Stimulated activated CD8-positive, alpha-beta memory T cell treated with anti-CD3 and anti-CD28 coated beads, Interleukin-7, amount 100 ng/mL, for 1 hour (primary cell): Measurements from ENCODE around the gene FER.
"Not testable (repeated sequence)": the region's sequence is repeated elsewhere in the genome, so short reads cannot be mapped to it uniquely, and the experiment has no call there.

ENCODE experiments used
- DNase-seq, 2 donors: peaks; one replicate each; pipeline ENCODE4 v3.0.0-alpha.2; 2020; ENCODE audit warnings: low read depth in 2 of 2

Gene FER

DNA sequence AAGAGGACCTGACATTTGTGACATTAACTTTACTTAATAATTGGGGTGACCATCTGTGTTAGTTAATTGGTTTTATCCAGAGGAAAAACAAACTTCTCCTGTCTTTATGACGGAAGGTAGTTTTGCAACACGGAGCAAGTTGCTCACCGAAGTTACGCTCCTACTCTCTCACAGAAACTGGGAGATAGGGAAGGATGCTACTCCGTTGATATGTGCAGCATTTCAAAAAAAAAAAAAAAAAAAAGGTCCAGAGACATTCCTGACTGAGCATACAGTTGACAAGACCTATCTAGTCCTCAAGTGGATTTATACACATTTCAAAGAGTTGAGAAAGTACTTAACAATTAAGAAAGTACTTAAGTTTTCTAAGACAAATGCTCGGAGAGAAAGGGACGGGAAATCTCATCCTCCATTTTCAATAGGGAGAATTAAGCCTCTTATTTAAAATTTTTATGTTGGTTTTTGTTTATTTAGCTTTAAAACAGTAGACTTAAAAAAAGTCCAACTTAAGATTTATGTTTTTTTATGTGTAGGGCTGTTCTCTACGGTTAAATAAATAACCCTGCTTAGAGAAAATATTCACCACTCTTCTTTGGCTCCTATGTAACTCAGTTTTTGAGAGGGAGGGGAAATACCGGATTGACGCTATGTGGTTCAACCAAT lies 455 bp upstream of the FER start:
- DNase-seq, result no peak

DNA sequence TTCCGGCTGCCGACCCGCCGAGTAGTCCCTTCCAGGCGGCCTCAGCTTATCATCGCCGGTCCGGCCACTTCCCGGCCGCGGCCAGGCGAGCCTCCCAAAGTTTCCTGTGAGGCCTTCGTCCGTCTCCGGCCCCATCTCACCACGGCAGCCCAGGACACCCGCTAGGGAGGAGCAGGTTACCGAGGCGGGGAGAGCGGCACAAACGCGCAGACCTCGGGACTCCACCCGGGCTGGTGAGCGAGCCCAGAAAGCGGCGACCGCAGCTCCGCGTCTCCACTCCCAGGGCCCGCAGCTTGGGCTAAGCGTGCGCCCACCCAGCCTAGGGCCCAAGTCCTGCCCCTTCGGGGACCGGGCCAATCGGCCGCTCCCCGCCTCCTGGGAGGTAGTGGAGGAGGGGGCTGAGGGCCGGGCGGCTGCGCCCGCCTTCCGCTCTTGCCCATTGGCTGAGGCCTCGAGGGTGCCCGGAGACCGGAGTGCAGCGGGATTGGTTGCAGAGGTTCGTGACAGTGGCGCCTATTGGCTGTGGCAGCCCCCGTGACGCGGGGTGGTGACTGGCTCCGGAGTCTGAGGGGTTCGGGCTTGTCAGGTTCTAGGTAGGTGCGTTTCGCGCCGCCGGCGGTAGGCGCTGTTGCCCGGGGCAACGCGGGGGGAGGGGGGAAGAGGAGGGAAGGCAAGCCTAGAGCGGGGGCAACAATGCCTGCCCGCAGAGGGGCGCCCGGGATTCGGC lies 867 bp downstream of the FER start:
- DNase-seq, result peak; percentile 91 to 94

DNA sequence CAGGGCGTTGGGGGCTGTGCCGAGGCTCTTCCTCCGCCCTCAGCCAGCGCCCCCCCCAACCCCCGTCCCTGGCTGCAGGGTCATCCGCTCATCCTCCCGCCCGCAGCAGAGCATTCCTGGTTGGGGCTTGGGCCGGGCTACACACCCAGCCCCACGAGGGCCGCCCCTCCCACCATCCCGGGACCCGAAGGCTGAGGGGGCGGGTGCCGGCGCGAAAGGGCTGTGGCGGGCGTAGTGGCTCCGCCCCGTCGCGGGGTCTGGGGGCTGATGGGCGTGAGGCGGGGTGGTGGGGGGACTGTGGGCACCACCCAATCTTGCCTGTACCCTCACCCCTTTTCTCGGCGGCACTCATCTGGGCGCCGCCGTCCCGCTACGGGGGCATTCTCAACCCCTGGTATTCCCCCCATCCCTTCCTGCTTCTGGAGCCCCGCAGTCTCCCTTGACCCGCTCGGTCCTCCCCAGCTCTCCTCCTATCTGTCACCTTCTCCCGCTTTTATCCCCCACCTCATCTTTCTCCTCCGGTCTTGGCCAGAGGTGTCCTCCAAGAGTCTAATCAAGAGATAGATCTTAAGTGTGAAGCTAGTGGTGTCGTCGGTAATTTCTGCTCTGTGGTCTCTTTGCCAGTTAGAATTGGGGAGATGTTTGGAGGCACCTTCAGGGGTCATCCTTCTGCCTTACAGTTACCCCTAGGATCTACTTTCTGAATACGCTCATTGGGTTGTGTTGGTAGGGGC lies 1.6 kb downstream of the FER start:
- DNase-seq, result no peak

DNA sequence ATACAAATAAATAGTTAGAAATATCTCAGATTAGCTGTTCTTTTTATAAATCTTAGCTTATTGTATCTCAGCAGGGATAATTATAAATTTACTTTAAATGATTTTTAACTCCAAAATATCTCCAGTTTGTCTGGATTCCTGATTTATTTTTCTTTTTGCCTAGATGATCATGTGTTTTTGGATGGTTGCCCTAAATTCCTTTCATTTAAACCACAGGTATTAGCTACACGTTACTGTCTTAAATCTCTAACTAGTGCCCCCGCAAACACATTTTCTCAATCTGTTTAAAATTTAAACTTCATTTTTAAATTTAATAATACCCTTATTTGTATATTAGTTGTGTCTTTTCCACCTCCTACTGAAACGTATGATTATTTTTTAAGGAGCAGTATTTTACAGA lies 5.6 kb downstream of the FER start:
- DNase-seq, result no peak

DNA sequence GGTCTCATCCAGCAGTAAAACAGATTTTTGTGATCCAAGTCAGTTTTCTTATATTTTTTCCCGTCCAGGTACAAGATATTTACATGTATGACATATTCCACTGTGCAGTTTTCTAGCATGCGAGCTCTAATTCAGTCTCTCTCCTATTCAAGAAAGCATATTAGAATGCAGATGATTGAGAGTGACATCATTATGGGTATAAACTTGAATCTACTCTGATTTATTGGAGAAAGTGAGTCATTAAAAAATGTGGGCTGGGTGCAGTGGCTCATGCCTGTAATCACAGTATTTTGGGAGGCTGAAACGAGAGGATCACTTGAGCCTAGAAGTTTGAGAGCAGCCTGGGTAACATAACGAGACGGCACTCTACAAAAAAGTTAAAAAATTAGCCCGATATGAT lies 6.2 kb downstream of the FER start:
- DNase-seq, result no peak

DNA sequence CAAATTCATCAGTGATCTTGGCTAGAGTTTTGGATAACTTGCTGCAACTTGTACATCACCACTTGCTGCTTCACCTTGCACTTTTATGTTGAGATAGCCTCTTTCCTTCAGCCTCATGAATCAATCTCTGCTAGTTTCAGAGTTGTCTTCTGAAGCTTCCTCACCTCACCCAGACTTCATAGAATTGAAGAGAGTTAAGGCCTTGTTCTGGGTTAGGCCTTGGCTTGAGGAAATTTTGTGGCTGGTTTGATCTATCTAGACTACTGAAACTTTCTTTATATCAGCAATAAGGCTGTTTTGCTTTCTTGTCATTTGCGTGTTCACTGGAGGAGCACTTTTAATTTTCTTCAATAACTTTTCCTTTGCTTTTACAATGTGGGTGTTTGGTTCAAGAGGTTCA lies 12.8 kb downstream of the FER start:
- DNase-seq, result no peak

DNA sequence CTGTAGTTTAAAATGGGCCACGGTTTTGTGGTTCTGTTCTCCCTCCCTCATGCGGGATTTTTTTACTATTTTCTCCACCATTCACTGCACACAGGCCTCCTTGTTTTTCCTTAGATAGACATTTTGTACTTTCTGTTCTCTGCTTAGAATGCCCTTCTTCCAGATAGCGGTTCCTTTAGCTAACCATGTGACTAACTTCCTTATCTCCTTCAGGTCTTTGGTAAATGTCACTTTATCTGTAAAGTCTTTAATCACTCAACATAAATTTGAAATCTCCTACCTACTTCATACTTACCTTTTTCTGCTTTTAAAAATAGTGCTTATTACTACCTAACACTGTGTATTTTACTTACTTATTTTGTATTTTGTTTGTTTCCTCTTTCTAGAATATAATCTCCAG lies 15.0 kb downstream of the FER start:
- no peak for DNase-seq

DNA sequence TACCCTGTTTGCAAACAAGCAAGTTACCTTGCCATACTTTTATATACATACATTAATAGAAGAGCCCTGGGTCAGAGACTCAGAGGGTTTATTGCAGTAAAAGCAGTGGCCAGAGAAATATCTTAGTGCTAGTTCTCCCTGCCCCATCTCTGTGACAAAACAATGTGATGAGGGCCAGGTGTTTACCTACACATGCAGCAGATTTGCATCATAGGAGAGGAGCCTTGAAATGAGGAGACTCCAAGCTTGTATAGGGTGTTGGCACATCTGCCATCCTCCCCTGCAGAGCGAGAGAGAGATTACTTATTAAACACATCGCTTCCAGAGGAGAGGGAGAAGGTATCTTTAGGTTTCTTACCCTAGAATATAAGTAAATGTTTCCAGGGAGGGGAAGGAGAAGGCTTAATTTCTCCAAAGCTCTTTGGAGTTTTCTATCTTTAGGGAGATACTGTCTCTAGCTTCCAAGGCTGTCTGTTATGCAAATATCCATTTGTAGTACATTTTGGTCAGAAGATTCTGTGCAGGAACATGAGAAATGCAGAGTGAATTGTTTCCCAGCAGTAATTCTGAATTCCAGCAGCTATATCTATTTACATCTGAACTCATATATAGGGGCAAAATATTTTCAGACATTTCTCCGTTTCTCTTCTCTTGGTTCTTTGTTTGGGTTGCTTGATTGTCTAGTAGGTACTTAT lies 15.7 kb downstream of the FER start:
- no peak for DNase-seq

DNA sequence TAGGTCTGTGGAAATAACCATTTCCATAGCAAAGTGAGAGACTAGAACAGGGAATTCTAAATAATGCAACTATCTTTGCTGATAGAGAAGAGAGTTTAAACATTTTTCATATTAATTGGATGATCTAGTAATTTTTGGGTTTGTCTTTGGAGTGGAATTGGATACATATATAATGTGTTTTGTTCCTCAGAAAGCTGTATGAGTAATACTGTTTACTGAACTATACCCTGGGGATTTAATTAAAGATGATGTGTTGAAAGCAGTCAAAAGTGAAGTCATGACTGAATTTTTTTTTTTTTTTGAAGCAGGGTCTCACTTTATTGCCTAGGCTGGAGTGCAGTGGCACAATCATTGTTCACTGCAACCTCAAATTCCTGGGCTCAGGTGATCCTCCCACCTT lies 17.9 kb downstream of the FER start:
- no peak for DNase-seq

DNA sequence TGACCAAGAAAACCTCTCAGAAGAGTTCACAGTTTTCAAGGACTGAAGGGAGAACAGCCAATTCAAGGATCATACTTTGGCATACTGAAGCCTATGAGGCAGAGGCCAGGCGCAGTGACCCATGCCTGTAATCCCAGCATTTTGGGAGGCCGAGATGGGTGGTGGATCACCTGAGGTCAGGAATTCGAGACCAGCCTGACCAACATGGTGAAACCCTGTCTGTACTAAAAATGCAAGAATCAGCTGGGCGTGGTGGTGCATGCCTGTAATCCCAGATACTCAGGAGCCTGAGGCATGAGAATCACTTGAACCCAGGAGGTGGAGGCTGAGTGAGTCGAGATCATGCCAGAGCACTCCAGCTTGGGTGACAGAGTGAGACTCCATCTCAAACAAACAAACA lies 19.2 kb downstream of the FER start:
- DNase-seq, result not testable (repeated sequence)

DNA sequence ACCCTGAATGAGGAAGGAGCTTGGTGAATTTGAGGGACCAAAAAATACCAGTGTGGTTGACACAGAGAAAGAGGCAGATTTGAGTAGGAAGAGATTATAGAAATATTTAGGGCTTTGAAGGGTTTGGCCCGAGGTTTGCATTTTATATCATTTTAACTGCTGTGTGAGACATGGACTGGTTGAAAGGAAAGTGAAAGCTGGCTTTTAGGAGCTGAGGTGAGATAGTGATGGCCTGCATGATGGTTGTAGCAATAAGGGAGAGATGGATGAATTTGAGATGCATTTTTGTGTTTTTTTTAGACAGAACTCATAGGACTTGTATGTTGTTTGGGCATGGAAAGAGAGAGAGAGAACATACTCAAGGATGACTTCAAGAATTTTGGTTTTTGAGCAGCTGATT lies 21.7 kb downstream of the FER start:
- DNase-seq, result no peak

DNA sequence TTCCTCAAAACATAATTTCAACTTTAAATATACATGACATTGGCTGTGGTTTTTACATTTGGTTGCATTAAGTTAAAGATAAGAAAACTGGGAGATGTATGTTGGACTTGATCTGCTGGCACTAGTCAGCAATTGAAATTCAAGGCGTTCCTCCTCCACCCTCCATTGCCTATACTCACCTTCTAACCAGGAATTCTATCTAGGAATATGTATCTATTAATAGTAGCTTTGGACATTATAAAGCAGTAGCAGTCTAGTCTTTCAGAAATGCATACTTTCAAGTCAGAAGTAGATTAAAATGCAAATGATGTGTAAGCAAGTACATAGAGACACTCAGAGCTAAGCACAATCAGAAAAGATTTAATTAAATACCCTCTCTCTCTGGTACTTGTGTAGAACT lies 24.9 kb downstream of the FER start:
- DNase-seq, result no peak

DNA sequence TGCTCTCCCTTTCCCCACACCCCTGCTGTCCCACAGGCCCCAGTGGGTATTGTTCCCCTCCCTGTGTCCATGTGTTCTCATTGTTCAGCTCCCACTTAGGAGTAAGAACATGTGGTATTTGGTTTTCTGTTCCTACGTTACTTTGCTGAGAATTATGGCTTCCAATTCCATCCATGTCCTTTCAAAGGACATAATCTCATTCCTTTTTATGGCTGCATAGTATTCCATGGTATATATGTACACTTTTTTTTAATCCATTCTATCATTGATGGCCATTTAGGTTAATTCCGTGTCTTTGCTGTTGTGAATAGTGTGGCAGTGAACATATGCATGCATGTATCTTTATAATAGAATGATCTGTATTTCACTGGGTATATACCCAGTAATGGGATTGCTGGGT lies 25.6 kb downstream of the FER start:
- DNase-seq, result no peak

DNA sequence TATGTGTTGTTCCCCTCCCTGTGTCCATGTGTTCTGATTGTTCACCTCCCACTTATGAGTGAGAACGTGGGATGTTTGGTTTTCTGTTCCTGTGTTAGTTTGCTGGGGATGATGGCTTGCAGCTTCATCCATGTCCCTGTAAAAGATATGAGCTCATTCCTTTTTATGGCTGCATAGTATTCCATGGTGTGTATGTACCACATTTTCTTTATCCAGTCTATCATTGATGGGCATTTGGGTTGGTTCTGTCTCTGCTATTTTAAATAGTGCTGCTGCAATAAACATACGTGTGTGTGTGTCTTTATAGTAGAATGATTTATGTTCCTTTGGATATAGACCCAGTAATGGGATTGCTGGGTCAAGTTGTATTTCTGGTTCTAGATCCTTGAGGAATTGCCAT lies 26.4 kb downstream of the FER start:
- DNase-seq, result not testable (repeated sequence)

DNA sequence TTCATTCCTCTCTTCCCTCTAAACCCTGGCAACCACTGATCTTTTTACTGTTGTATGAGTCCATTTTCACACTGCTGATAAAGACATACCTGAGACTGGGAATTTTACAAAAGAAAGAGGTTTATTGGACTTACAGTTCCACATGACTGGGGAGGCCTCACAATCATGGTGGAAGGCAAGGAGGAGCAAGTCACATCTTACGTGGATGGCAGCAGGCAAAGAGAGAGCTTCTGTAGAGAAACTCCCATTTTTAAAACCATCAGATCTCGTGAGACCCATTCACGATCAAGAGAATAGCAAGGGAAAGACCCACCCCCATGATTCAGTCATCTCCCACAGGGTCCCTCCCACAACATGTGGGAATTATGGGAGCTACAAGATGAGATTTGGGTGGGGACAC lies 29.9 kb downstream of the FER start:
- DNase-seq, result not testable (repeated sequence)

DNA sequence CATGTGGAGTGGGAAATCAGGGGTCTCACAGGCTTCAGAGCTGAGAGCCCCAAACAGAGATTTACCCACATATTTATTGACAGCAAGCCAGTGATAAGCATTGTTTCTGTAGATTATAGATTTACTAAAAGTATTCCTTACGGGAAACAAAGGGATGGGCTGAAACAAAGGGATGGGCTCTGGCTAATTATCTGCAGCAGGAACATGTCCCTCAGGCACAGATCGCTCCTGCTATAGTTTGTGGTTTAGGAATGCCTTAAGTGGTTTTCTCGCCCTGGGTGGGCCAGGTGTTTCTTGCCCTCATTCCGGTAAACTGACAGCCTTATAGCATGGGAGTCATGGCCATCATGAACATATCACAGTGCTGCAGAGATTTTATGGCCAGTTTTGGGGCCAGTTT lies 36.9 kb downstream of the FER start:
- DNase-seq, result not testable (repeated sequence)

DNA sequence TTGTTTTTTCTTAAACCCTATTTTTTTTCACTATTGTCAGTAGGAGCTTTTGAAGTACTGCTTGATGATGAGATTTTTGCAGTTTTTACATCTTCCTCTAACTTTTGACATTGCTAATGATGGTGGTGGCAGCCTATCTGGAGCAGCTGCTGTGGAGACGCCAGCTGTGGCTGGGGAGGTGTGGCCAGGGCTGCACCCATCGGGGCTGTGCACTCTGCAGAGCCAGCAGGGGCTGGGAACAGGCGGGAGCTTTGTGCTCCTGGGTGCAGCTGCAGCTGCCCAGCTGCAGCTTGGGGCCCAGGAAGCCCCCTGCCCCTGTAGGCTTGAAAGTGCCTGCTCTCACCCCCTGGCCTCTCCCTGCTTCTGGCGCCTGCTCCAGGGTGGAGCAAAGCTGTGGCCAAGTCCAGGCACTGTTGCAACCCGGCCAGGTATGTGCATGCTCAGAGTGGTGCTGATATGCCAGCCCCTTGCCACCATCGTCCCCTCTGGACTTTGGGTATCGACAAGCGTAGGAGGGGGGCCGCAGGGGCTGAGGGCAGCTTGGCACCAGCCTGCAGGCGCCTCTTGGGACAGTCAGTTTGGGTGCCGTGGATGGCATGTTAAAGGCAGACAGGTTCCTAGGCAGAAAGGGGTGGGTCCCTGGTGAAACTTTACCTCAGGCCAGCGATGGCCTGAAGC lies 39.2 kb downstream of the FER start:
- no peak for DNase-seq

DNA sequence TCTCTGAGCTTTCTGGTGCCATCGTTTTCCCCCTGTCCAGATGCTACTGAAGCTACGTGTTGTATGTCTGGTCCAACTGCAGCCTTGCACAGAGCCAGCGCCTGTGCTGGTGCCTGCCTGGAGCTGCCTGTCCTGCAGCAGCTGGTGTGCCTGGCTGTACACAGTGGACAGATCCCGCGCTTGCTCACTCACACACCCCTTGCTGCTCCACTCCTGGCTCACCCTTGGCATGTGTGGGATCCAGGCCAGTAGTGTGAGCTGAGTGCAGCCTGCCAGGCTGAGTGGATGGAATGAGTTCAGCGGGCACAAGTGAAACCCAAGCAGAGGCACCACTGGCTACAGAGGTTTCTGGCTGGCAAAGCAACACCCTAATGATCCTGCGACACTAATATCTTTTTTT lies 40.4 kb downstream of the FER start:
- DNase-seq, result no peak

DNA sequence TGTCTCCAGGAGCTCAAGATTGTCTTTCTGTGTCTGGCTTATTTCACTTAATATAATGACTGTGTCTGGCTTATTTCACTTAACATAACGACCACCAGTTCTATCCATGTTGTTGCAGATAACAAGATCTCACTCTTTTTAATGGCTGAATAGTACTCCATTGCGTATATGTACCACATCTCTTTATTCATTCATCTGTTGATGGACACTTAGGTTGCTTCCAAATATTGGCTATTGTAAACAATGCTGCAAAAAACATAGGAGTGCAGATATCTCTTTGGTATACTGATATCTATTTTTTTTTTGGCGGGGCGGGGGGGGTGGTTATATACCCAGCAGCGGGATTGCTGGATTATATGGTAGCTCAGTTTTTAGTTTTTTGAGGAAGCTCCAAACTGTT lies 45.5 kb downstream of the FER start:
- DNase-seq, result no peak

DNA sequence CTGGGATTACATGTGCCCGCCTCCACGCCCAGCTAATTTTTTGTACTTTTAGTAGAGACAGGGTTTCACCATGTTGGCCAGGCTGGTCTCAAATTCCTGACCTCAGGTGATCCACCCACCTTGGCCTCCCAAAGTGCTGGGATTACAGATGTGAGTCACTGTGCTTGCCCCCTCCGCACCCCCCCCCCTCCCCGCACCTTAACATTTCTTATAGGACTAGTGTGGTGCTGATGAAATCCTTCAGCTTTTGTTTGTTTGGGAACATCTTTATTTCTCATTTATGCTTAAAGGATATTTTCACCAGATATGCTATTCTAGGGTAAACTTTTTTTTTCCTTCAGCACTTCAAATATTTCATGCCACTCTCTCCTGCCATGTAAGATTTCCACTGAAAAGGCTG lies 46.7 kb downstream of the FER start:
- DNase-seq, result not testable (repeated sequence)

DNA sequence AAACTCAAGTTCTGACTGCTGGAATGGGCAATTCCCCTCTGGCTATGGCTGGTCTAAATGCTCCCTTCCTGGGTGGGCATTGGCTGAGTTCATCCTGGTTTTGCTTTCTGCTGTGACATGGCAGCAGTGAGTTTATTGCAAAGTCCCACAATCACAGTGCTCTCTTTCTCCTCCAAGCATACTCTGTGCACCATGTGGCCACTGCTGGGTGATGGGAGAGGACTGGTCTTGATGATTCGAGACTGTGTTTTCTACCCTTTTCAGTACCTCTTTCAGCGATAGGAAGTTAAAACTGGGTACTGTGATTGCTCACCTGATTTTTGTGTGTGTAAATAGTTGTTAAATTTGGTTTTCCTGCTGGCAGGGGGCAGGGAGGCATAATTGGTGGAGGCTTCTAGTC lies 49.7 kb downstream of the FER start:
- DNase-seq, result no peak

DNA sequence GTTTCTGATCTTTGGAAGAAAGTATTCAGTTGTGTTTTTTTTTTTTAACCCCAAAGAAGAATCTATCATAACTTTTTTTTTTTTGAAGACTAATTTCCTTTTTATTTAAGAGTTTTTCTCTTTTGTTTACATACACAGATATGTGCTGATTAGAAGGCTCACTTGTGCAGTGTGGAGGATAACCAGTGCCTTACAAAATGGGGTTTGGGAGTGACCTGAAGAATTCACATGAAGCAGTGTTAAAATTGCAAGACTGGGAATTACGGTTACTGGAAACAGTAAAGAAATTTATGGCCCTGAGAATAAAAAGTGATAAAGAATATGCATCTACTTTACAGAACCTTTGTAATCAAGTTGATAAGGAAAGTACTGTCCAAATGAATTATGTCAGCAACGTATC lies 50.3 kb downstream of the FER start:
- DNase-seq, result no peak
